Smooth muscle cell (in vitro differentiated cells): ENCODE measurements around the gene IQCN. TPM values are rescaled to one million over a fixed set of nuclear protein-coding genes. Genes with fewer than 3 reads are reported as not detected.

Experiments used
- DNase-seq: peaks from one replicate; lab custom pipeline; 2025; ENCODE audit not compliant: unreplicated experiment; lab: John Stamatoyannopoulos, UW
- H2AFZ ChIP-seq: fragments of 200-600 bp; sonication (generic); 2 replicates; pipeline ENCODE4 v1.6.0; 2016; ENCODE audit warnings: antibody characterized with exemption, low read depth, mild to moderate bottlenecking
- H3F3A ChIP-seq: fragments of 200-600 bp; sonication (generic); 2 replicates; pipeline ENCODE4 v1.6.0; 2017; ENCODE audit warnings: antibody characterized with exemption, low read depth
- H3K27ac ChIP-seq: fragments of 200-600 bp; sonication (generic); 2 replicates; pipeline ENCODE4 v1.5.1; 2016; ENCODE audit warnings: low read depth, mild to moderate bottlenecking
- H3K27me3 ChIP-seq: fragments of 200-600 bp; sonication (generic); 2 replicates; pipeline ENCODE4 v1.6.1; 2016; ENCODE audit warnings: low read depth, mild to moderate bottlenecking
- H3K36me3 ChIP-seq: fragments of 200-600 bp; sonication (generic); 2 replicates; pipeline ENCODE4 v1.5.1; 2016; ENCODE audit warnings: low read depth
- H3K4me1 ChIP-seq: fragments of 200-600 bp; sonication (generic); 2 replicates; pipeline ENCODE4 v1.5.1; 2016; ENCODE audit warnings: low read depth
- H3K4me2 ChIP-seq: fragments of 200-600 bp; sonication (generic); 2 replicates; pipeline ENCODE4 v1.6.0; 2016; ENCODE audit warnings: mild to moderate bottlenecking
- H3K4me3 ChIP-seq: fragments of 200-600 bp; sonication (generic); 2 replicates; pipeline ENCODE4 v1.5.1; 2016; ENCODE audit warnings: mild to moderate bottlenecking
- H3K79me2 ChIP-seq: fragments of 200-600 bp; sonication (generic); 2 replicates; pipeline ENCODE4 v1.6.0; 2016; ENCODE audit warnings: low read depth, mild to moderate bottlenecking
- H3K9ac ChIP-seq: fragments of 200-600 bp; sonication (generic); 2 replicates; pipeline ENCODE4 v1.6.0; 2016; ENCODE audit warnings: low read depth
- H3K9me3 ChIP-seq: fragments of 200-600 bp; sonication (generic); replicated peaks from 2 replicates; pipeline ENCODE4 v1.5.1; 2016; ENCODE audit warnings: low read depth
- H4K20me1 ChIP-seq: fragments of 200-600 bp; sonication (generic); 2 replicates; pipeline ENCODE4 v1.6.0; 2016; ENCODE audit warnings: low read depth
- CTCF ChIP-seq: fragments of 200-600 bp; sonication (generic); IDR thresholded peaks from 2 replicates; pipeline ENCODE4 v1.5.1; 2017; ENCODE audit warnings: borderline replicate concordance, mild to moderate bottlenecking, antibody characterized with exemption; ENCODE audit not compliant: insufficient read depth, poor library complexity, severe bottlenecking
- WGBS: methylation state at CpG from one replicate; pipeline ENCODE4 v1.1.7; 2016; ENCODE audit warnings: low lambda C conversion rate; 5-methylcytosine and 5-hydroxymethylcytosine counted together
- polyA plus RNA-seq: library from polyadenylated mRNA; unstranded; fragments of >200 nt; fragmentation: Nextera tagmentation; extraction: Ambion mirVana; gene quantifications from 2 replicates; pipeline ENCODE4 v1.2.1, GENCODE V29; 2016
- total RNA-seq: library from RNA; depleted of rRNA; stranded (reverse); fragments of >200 nt; gene quantifications from 2 replicates; pipeline ENCODE4 v1.2.3, GENCODE V29; 2014

The IQCN gene
- total and polyA plus RNA-seq, 2 experiments from 2014 or later, result 2.5 to 4.9 TPM

GRCh38 chr19:18306888-18307260 lies 32.6 kb upstream of the IQCN start:
- Histone ChIP-seq H3K4me1 (peaks cover 16% of the 10 kb centered on the region), H3F3A (peaks cover 7% of the 10 kb centered on the region), H3K79me2 (no peaks in the 10 kb centered on the region), H3K4me2 (no peak overlapping the region), H3K27me3 (no peaks in the 10 kb centered on the region), H3K9ac (no peak overlapping the region), H3K27ac (no peak overlapping the region), H3K9me3 (no peaks in the 10 kb centered on the region), H3K36me3 (no peaks in the 10 kb centered on the region), H3K4me3 (no peak overlapping the region), H4K20me1 (no peaks in the 10 kb centered on the region), H2AFZ (no peak overlapping the region)
- TF ChIP-seq CTCF, result no peak
- WGBS, result 92% methylated on average over 14 of the region's 14 CpGs
- no peak for DNase-seq

DNA sequence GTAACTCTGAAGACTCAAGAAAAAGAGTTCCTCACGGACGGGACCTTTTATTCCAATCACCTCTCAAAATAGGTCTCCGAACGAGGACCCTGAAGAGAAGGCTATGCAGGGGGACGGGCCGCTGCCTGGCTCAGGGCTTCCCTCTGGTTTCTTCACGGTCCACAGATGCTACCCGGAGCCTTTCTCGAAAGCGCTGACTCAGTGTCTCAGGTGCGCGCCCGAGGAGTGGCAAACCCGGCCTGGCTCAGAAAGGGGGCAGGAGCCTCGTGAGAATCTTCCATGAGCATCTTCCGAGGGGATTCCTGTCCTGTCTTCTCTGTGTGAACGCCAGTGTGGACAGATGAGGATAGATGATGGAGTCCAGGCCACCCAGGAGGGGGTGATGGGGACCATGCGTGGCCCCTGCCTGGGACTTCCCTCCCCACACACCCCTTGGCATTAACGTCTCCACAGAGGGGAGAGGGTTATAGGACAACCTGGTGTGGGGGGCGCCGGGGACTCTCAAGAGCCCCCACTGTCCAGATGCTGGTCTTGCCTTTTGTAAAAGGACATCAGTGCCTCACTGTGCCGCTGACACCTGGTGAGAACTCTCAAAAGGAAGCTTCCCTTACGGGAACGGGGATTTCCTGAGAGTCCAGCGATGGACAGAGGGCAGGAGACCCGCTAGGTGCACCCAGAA lies 32.1 kb upstream of the IQCN start:
- DNase-seq, result no peak
- Histone ChIP-seq H3K4me3 (no peak overlapping the region), H3K27me3 (no peaks in the 10 kb centered on the region), H3K9ac (no peak overlapping the region), H3K4me2 (no peak overlapping the region), H3K79me2 (no peaks in the 10 kb centered on the region), H3K36me3 (no peaks in the 10 kb centered on the region), H2AFZ (no peak overlapping the region), H3K9me3 (no peaks in the 10 kb centered on the region), H3K27ac (no peak overlapping the region), H3K4me1 (peaks cover 16% of the 10 kb centered on the region), H3F3A (peaks cover 7% of the 10 kb centered on the region), H4K20me1 (no peaks in the 10 kb centered on the region)
- no peak for TF ChIP-seq CTCF
- 96% methylated on average over 26 of the region's 26 CpGs for WGBS

DNA sequence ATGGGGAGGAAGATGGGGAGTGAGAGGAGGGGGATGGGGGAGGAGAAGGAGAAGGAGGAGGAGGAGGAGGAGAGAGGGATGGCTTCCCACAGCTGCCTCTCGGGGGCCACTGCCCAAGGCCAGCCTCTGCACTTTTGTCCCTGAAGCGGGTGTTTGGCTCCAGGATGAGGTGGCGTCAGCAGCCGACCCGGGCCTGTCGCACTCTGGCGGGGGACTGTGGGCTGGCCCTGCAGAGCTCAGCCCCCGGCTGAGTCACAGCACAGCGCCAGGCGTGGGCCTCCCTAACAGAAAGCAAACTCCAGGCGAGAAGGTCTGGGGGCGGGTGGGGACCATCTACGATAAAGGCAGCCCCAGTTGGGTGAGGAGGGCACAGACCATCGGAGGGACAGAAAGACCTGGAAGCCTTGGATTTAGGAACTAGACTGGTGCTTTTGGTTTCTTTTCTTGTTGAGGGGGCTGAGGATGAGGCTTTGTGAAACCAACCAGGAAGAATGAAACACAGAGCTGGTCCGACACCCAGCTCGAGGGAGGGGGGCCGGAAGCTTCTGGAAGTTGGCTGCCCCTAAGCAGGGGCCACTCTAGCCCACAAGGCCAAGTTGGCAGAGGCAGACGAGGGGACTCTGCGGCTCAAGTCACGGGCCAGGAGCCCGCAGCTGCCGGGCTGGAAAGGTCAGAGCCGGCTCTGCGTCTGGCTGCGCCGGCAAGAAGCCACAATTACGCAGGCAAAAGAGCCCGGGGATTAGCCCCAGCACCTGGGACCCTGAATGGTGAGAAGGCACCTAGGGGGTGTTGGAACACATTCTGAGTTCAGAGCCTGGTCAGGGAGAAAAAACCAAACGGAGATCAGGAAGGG lies 30.4 kb upstream of the IQCN start:
- Histone ChIP-seq H3K9me3 (no peaks in the 10 kb centered on the region), H3K36me3 (no peaks in the 10 kb centered on the region), H3K9ac (peak overlapping the region; percentile 88), H3K4me1 (peaks cover 16% of the 10 kb centered on the region), H3K4me3 (peak overlapping the region; percentile 46), H2AFZ (peak overlapping the region; percentile 35), H3K27me3 (no peaks in the 10 kb centered on the region), H3K4me2 (peak overlapping the region; percentile 87), H3K27ac (peak overlapping the region; percentile 99), H3F3A (peaks cover 7% of the 10 kb centered on the region), H3K79me2 (no peaks in the 10 kb centered on the region), H4K20me1 (no peaks in the 10 kb centered on the region)
- 1% methylated on average over 29 of the region's 29 CpGs for WGBS
- no peak for TF ChIP-seq CTCF
- peak; percentile 74 for DNase-seq
